AG09319 (cell line): Measurements from ENCODE around the gene EVC.

ENCODE experiments used
- DNase-seq: peaks from one replicate; pipeline ENCODE4 v3.0.0-alpha.2; 2010; ENCODE audit warnings: low read depth; ENCODE audit errors: extremely low read depth
- CTCF ChIP-seq: IDR thresholded peaks from 2 replicates; pipeline ENCODE4 v1.5.1; 2011; ENCODE audit warnings: low read depth, mild to moderate bottlenecking, inconsistent platforms, low read length, moderate library complexity

EVC gene

GRCh38 chr4:5760936-5761480 lies 50.0 kb downstream of the EVC start:
- DNase-seq: no peak
- TF ChIP-seq CTCF: no peak

- DNase-seq: no peak
- no peak for TF ChIP-seq CTCF
Observed at GRCh38 chr4:5770051-5770450, 59.0 kb downstream of the EVC start.

DNA sequence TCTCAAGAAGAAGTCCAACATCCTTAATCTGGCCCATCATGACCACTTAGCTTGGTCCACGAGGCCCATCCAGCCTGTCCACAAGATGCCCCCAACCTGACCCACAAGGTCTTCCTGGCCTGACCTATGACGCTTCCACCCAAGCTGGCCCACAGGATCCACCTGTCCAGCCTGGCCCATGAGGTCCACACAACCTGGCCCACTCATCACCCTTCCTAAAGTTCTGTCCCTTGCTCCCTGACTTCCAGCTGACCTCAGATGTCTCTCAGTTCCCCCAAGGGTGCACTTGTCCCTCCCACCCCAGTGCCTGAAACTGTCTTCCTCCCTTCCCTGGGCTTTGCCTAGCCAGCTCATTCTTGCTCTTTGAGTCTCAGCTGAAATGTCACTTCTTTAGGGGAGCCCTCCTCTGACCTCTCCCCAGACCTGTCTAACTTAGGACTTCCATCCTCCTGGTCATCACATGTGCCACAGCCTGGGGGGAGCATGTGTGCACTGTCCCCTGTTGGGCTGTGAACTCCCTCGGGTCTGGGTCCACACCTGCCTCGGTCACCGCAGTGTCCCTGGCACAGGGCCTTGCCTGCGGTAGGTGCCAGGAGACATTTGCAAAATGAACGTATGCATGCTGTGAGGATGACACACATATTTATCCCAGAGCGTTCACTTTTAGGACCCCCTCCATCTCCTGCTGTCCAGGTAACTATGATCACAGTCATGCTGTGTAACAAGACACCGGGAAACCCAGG lies 61.7 kb downstream of the EVC start:
- no peak for TF ChIP-seq CTCF
- no peak for DNase-seq

GRCh38 chr4:5773271-5773555 lies 62.2 kb downstream of the EVC start:
- DNase-seq: peak; percentile 59
- TF ChIP-seq CTCF: no peak

DNA sequence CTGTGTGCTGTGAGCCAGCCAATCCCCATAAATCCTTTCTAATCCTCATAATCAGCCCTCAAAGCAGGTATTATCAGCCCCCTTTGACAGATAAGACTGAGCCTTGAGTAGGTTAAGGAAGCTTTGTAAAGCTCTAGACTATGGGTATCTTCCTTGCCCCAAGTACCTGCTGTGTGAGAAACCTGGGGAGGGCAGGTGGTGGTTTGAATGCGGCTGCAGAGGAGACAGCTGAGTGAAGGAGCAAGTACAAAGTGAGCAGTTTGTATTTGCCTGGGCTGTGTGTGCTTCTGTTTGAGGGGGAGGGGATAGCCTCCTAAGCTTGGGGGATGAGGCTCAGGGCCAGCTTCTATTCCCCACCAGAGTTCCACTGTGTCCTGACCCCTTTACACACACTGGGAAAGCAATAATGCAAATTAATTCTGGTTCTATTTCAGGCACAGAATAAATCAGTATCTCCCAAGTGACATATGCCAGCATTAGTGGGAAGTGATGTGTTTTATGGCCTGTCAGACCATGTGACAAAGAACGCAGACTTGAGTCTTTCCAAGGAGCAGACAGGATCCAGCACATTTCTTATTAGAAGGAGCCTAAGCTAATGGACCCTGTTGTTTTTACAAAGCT lies 63.5 kb downstream of the EVC start:
- DNase-seq: no peak
- no peak for TF ChIP-seq CTCF

DNA sequence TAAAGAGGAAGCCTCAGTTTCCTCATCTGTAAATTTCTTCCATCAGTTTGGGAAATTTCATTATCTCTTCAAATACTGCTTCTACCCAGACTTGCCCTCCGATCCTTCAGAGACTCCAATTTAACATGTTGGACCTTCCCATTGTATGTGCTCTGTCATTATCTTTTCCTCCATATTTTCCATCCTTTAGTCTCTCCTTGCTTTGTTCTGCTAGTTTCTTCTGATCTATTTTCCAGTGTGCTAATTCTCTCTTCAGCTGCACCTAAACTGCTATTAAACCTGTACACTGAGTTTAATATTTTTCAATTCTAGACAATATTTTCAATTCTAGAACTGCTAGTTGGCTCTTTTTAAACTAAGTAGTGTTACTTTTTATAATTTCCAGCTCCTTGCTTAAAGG lies 65.5 kb downstream of the EVC start:
- no peak for TF ChIP-seq CTCF
- no peak for DNase-seq

GRCh38 chr4:5780831-5781480 lies 70.0 kb downstream of the EVC start:
- no peak for TF ChIP-seq CTCF
- DNase-seq: no peak
